SK-N-MC (cell line): ENCODE data around the gene IGFBP3.
A peak's percentile ranks its signal among the peaks of the same experiment; 100 is the strongest.

Source experiments
- DNase-seq: peaks from one replicate; pipeline ENCODE4 v3.0.0-alpha.2; 2011; ENCODE audit warnings: low read depth, low spot score
- H3K27ac ChIP-seq: fragments of 200-600 bp; sonication (generic); 2 replicates; pipeline ENCODE4 v1.5.1; 2016; ENCODE audit warnings: mixed run types
- H3K36me3 ChIP-seq: fragments of 200-600 bp; sonication (generic); 2 replicates; pipeline ENCODE4 v1.6.1; 2017; ENCODE audit warnings: antibody characterized with exemption, low read length, mixed read lengths; ENCODE audit not compliant: insufficient read depth
- H3K4me3 ChIP-seq: fragments of 200-600 bp; sonication (generic); 2 replicates; pipeline ENCODE4 v1.5.1; 2016
- H3K9ac ChIP-seq: fragments of 200-600 bp; sonication (generic); 2 replicates; pipeline ENCODE4 v1.8.0; 2017; ENCODE audit warnings: mixed run types, mixed read lengths; ENCODE audit not compliant: insufficient read length
- H3K9me3 ChIP-seq: fragments of 200-600 bp; sonication (generic); 2 replicates; pipeline ENCODE4 v1.6.1; 2017; ENCODE audit warnings: low read depth, mild to moderate bottlenecking, antibody characterized with exemption, low read length, moderate library complexity, mixed read lengths
- EZH2 ChIP-seq: fragments of 200-600 bp; sonication (generic); IDR thresholded peaks from one replicate; pipeline ENCODE4 v1.6.1; 2017; ENCODE audit warnings: antibody characterized with exemption
- FOXP2 ChIP-seq: optimal IDR thresholded peaks from 2 replicates; pipeline ENCODE3; 2011; ENCODE audit warnings: mild to moderate bottlenecking, moderate library complexity; ENCODE audit not compliant: insufficient read depth; ENCODE audit errors: extremely low read length, control extremely low read depth
- POLR2AphosphoS5 ChIP-seq: IDR thresholded peaks from 2 replicates; pipeline ENCODE4 v1.6.1; 2012; ENCODE audit warnings: mild to moderate bottlenecking, low read depth, low read length, borderline replicate concordance

The IGFBP3 gene

DNA sequence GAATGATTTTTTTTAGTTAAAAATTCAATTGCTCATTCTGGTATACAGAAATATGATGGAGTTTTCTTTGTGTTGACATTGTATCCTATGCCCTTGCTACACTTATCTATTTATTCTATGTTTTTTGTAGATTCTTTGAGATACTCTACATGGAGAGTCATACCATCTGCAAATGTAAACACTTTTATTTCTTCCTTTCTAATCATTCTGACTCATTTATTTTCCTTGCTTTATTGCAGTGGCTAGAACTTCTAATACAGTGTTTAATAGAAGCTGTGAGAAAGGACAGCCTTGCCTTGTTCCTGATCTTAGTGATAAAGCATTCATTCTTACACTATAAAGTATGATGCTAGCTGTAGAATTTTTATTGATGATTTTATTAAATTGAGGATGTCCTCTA, 9.9 kb upstream of the IGFBP3 start:
- Histone ChIP-seq H3K9me3 (no peaks in the 10 kb centered on the region), H3K4me3 (no peak overlapping the region), H3K9ac (no peak overlapping the region), H3K36me3 (no peaks in the 10 kb centered on the region), H3K27ac (no peak overlapping the region)
- no peak for DNase-seq
- no peak for TF ChIP-seq EZH2

DNA sequence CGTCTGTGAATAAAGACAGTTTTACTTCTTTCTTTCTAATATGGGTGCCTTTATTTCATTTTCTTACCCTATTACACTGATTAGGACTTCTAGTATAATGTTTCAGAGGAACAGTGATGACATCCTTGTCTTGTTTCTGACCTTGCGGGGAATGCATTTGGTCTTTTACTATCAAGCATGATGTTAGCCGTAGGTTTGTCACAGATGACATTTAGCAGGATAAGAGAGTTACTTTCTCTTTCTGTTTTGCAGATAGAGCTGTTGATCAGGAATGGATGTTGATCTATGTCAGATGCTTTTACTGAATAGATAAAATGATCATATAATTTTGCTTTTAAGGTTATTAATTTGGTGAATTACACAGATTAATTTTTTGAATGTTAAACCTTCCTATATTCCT, 6.6 kb upstream of the IGFBP3 start:
- Histone ChIP-seq H3K9ac (no peak overlapping the region), H3K36me3 (no peaks in the 10 kb centered on the region), H3K9me3 (no peaks in the 10 kb centered on the region), H3K4me3 (no peak overlapping the region), H3K27ac (no peak overlapping the region)
- no peak for DNase-seq
- TF ChIP-seq FOXP2, result no peak
- no peak for TF ChIP-seq EZH2
- no peak for TF ChIP-seq POLR2AphosphoS5

DNA sequence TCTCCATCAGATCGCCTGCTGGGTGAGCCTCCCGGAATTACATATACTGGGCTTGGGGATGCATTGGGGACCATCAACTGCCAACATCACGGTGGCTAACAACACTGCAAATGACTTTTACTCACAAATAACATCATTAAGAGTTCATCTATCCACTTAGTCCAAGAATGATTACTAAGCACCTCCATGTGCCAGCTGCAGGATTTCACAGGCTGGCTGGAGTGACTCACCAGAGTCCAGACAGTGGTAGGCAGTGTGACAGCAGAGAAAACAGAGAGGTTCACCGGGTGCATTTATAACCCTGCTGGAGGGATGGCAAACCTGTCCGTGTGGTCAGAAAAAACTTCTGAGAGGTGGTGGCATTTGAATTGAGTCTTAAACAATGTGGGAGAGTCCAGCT, 3.2 kb upstream of the IGFBP3 start:
- Histone ChIP-seq H3K4me3 (no peak overlapping the region), H3K27ac (no peak overlapping the region), H3K9ac (no peak overlapping the region), H3K9me3 (no peaks in the 10 kb centered on the region), H3K36me3 (no peaks in the 10 kb centered on the region)
- TF ChIP-seq FOXP2, result no peak
- TF ChIP-seq EZH2, result no peak
- TF ChIP-seq POLR2AphosphoS5, result no peak
- no peak for DNase-seq

DNA sequence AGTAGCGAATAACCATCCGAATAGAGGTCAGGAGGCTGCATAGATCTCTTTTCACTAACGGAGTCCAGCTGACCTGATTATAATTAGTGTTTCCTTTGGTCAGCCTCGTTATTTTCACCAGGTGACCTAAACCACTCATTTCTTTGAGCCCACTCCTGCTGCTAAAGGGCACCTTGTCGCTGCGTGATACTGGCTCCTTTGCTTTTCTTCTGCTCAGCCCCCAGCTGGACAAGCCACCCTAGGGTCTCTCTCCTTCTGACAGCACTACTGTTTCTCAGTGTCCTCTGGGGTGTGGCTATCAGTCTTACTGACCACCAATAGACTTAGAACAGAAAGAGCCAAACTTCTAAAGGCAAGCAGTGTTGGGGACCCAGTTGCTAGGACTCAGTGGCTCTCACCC, 2.7 kb upstream of the IGFBP3 start:
- no peaks in the 10 kb centered on the region for H3K9me3 ChIP-seq
- H3K27ac ChIP-seq, result no peak overlapping the region
- no peak for DNase-seq
- H3K36me3 ChIP-seq, result no peaks in the 10 kb centered on the region
- H3K9ac ChIP-seq, result no peak overlapping the region
- no peak for TF ChIP-seq FOXP2
- no peak overlapping the region for H3K4me3 ChIP-seq

DNA sequence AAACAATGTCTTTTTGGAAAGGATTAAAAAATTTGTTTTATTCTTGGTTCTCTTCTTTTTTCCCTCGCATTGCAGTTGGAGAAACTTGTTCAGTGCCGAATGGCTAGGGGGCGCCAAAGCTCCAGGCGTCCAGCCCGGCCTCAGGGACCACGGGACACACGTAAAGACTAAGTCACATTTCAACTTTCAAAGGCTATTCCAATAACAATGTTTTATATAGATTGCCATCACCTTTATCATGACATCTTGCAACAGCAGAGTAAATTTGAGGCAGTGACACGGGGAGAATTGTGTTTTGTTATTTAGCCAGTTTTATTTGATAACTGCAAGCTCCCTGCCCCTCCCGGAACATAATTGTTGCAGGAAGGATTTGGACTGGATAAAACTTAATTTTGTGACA, 2.2 kb upstream of the IGFBP3 start:
- DNase-seq, result no peak
- no peak for TF ChIP-seq POLR2AphosphoS5
- no peak for TF ChIP-seq FOXP2
- no peak for TF ChIP-seq EZH2
- Histone ChIP-seq H3K9me3 (no peaks in the 10 kb centered on the region), H3K36me3 (no peaks in the 10 kb centered on the region), H3K27ac (no peak overlapping the region), H3K9ac (no peak overlapping the region), H3K4me3 (no peak overlapping the region)

DNA sequence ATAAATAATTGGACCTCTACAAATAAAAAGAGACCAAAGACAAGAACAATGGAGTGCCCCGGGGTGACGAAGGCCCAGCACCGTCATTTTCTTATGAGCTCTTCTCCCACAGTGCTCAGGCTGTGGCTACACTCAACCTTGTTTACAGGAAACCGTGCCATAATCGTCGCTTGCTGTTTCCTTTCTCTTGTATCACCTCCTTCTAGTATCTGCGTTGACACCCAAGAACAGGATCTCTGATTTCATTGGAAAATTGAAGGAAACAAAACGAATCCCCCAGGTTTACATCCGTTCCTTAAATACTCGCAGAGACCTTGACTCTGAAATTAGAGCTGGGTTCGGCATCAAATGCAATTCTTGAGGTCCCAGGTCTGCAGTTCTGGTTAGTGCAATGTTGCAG, 1.7 kb upstream of the IGFBP3 start:
- Histone ChIP-seq H3K9me3 (no peaks in the 10 kb centered on the region), H3K27ac (no peak overlapping the region), H3K36me3 (no peaks in the 10 kb centered on the region), H3K9ac (no peak overlapping the region), H3K4me3 (no peak overlapping the region)
- TF ChIP-seq FOXP2 (no peak), EZH2 (no peak), POLR2AphosphoS5 (no peak)
- no peak for DNase-seq

DNA sequence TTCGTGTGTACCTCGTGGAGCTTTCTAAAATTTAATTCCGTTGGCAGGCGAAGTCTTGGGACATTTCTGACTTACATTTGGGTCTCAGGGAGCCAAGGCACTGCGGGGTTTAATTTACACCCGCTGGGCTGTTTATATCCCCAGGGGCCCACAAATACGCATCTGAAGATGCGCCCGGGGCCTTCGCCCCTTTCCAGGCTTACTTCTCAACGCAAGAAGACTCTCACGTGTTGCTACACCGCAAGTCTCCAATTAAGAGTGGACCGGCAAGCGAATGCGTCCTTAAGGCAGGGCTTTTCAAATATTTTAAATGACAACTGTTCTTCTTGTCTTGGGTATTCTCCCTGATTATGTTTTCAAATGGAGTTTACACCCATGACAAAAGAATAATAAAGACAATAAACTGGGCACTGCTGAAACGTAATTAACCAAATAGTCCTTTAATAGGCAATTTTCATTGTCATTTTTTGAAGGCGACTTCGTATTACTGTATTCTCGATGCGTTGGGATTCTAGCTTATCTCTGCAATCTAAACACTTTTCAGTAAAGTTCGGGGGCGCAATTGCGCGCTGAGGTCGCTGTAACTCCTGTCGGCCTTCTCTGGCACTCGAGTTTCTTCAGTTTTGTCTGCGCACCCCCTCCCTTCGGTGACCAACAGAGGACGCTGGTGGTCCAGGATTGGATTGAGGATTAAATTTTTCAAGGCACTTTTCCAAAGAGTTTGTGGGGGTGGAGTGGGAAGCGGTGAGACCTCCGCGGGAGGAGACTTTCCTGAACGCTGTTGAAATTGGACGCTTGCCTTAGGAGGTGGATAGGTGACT, 837 bp upstream of the IGFBP3 start:
- no peak for DNase-seq
- Histone ChIP-seq H3K9me3 (no peaks in the 10 kb centered on the region), H3K27ac (no peak overlapping the region), H3K4me3 (no peak overlapping the region), H3K36me3 (no peaks in the 10 kb centered on the region), H3K9ac (no peak overlapping the region)
- peak; percentile 74 for TF ChIP-seq EZH2
- TF ChIP-seq POLR2AphosphoS5, result no peak

DNA sequence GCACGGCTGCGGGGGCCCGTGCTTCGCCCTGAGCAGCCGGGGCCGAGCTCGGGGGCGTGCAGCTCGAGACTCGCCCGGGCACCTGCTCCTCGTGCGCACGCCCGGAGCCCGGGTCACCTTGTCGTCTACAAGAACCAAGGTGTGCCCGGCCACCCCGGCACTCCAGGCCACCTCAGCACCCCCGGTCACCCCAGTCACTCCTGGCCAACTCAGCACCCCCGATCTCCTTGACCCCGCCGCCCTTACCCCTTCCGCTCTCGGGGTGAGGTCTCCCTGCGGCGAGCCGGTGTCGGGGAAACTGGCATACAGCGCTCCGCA, 268 bp upstream of the IGFBP3 start:
- no peak for DNase-seq
- Histone ChIP-seq H3K4me3 (no peak overlapping the region), H3K9me3 (no peaks in the 10 kb centered on the region), H3K9ac (no peak overlapping the region), H3K36me3 (no peaks in the 10 kb centered on the region), H3K27ac (no peak overlapping the region)
- TF ChIP-seq FOXP2 (no peak), EZH2 (no peak), POLR2AphosphoS5 (no peak)

DNA sequence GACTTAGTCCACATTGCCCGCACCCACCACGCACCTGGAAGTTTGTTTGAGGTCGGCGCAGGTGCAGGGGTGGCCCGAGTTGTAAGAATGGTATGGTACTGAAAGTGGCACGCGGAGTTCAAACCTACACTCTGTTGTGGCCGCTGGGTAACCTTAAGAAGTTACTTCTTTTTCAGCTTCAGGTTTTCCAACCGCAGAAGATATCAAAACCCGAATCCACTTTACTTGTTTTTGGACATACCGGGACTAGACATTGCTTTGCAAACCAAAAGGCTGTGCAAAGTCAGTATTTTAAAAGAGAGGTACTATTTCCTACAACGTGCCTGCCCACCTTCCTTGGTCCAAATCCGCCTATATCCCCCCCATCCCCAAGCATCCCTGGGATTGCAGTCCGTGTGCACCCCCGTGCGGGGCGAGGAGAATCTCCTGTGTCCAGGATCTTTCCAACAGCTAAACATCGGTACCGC, 1.0 kb downstream of the IGFBP3 start:
- Histone ChIP-seq H3K27ac (no peak overlapping the region), H3K9me3 (no peaks in the 10 kb centered on the region), H3K4me3 (no peak overlapping the region), H3K36me3 (no peaks in the 10 kb centered on the region), H3K9ac (no peak overlapping the region)
- DNase-seq, result no peak
- TF ChIP-seq FOXP2, result no peak
- no peak for TF ChIP-seq EZH2
- no peak for TF ChIP-seq POLR2AphosphoS5
